HG03354 (cell line): Measurements from ENCODE around the gene MMP24.
"Not testable (repeated sequence)": the region's sequence is repeated elsewhere in the genome, so short reads cannot be mapped to it uniquely, and the experiment has no call there.

Experiments
- ATAC-seq: cut with Tn5 transposase; IDR thresholded peaks from one replicate; pipeline ENCODE4 v1.9.1; 2021; ENCODE audit warnings: mild to moderate bottlenecking; ENCODE audit not compliant: unreplicated experiment, poor library complexity, severe bottlenecking

Gene MMP24

GRCh38 chr20:35303735-35304491 lies 77.4 kb downstream of the MMP24 start:
- ATAC-seq: peak; percentile 67

GRCh38 chr20:35304956-35305355 lies 78.5 kb downstream of the MMP24 start:
- no peak for ATAC-seq

- no peak for ATAC-seq
These were observed 79.4 kb downstream of the MMP24 start for GRCh38 chr20:35305682-35306556.

GRCh38 chr20:35306931-35307517 lies 80.5 kb downstream of the MMP24 start:
- no peak for ATAC-seq

- ATAC-seq: no peak
These were observed 81.5 kb downstream of the MMP24 start for GRCh38 chr20:35307666-35308653.

- no peak for ATAC-seq
These were observed 84.9 kb downstream of the MMP24 start for GRCh38 chr20:35311409-35311808.

GRCh38 chr20:35311822-35312221 lies 85.3 kb downstream of the MMP24 start:
- ATAC-seq: no peak

GRCh38 chr20:35312318-35312717 lies 85.8 kb downstream of the MMP24 start:
- no peak for ATAC-seq

- ATAC-seq: no peak
These were observed 88.5 kb downstream of the MMP24 start for GRCh38 chr20:35314816-35315631.

- not testable (repeated sequence) for ATAC-seq
These were observed 89.1 kb downstream of the MMP24 start for GRCh38 chr20:35315632-35316020.

GRCh38 chr20:35316086-35316485 lies 89.6 kb downstream of the MMP24 start:
- ATAC-seq: no peak

- no peak for ATAC-seq
These were observed 91.1 kb downstream of the MMP24 start for GRCh38 chr20:35317416-35318210.

GRCh38 chr20:35318502-35319157 lies 92.1 kb downstream of the MMP24 start:
- no peak for ATAC-seq

GRCh38 chr20:35319192-35319870 lies 92.8 kb downstream of the MMP24 start:
- ATAC-seq: no peak

- no peak for ATAC-seq
These were observed 93.3 kb downstream of the MMP24 start for GRCh38 chr20:35319871-35320197.

- no peak for ATAC-seq
These were observed 94.1 kb downstream of the MMP24 start for GRCh38 chr20:35320396-35321126.
